Tibial artery (tissue), 4 donors: Measurements from ENCODE around the gene RBFA.

ENCODE experiments used
- DNase-seq, 2 donors: peaks; one replicate each; pipeline ENCODE4 v3.0.0-alpha.2; 2019
- H3K27ac ChIP-seq, 2 donors: fragments of 200-600 bp; sonication (generic) in 1 of 2; 1 replicate in 1 of 2; 2 replicates in 1 of 2; pipeline ENCODE4 v1.5.1; 2018 to 2019; ENCODE audit warnings: mild to moderate bottlenecking in 1 of 2
- H3K27me3 ChIP-seq, 2 donors: fragments of 200-600 bp; sonication (generic) in 1 of 2; one replicate each; pipeline versions ENCODE4 v1.5.1 to v1.6.0; 2016 to 2019
- H3K36me3 ChIP-seq, 3 donors: fragments of 200-600 bp; sonication (generic) in 2 of 3; one replicate each; pipeline ENCODE4 v1.5.1; 2016 to 2019; ENCODE audit warnings: mild to moderate bottlenecking in 2 of 3
- H3K4me1 ChIP-seq, 4 donors: fragments of 200-600 bp; sonication (generic) in 2 of 4; 1 replicate in 3 of 4; 2 replicates in 1 of 4; pipeline ENCODE4 v1.5.1; 2016 to 2019
- H3K4me3 ChIP-seq, 2 donors: fragments of 200-600 bp; sonication (generic) in 1 of 2; 1 replicate in 1 of 2; 2 replicates in 1 of 2; pipeline ENCODE4 v1.5.1; 2018 to 2019; ENCODE audit warnings: mild to moderate bottlenecking in 2 of 2
- H3K9me3 ChIP-seq, 3 donors: fragments of 200-600 bp; sonication (generic) in 1 of 3; one replicate each; pipeline ENCODE4 v1.5.1; 2016 to 2019
- CTCF ChIP-seq, 2 experiments: fragments of 200-600 bp in 1 of 2; fragments of 450-650 bp in 1 of 2; IDR thresholded peaks; one replicate each; pipeline ENCODE4 v1.5.1; 2017 to 2019; ENCODE audit warnings: antibody characterized with exemption in 2 of 2, mild to moderate bottlenecking in 1 of 2, moderate library complexity in 1 of 2
- intact Hi-C: fragments of 100-400 bp; cut with DNase I; formaldehyde crosslinking; loops from one replicate; pipeline ENCODE4 v1.15.0; 2023; ENCODE audit warnings: low total_unique reads

The RBFA gene

GRCh38 chr18:80067321-80067720, 33.1 kb downstream of the RBFA start:
- no peak for DNase-seq
- no peaks in the 10 kb centered on the region for H3K27me3 ChIP-seq
- H3K4me3 ChIP-seq, result no peak overlapping the region
- TF ChIP-seq CTCF (IDR thresholded peaks at IDR 0.05), result no peak
- H3K36me3 ChIP-seq, result no peaks in the 10 kb centered on the region
- intact Hi-C loops, result no loop called here
- H3K9me3 ChIP-seq, result peaks cover 0 to under 1% (median 0%) of the 10 kb centered on the region in 3 donors
- no peak overlapping the region for H3K27ac ChIP-seq
- H3K4me1 ChIP-seq, result no peaks in the 10 kb centered on the region

DNA sequence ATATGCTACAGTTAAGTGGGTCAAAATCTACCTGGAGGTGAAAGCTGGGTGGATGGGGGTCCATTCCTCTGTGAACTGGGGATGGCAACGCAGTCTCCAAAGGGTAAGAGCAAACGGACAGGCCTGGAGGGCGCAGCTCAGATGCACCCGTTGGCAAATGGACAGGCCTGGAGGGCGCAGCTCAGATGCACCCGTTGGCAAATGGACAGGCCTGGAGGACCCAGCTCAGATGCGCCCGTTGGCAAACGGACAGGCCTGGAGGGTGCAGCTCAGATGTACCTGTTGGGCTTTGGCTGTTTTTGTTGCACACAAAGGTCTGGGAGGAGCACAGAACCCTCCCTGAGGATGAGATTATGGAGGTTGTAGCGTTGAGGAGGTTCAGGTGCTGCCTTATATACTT, 33.7 kb downstream of the RBFA start:
- no peak for TF ChIP-seq CTCF (IDR thresholded peaks at IDR 0.05)
- H3K9me3 ChIP-seq, result no peaks in the 10 kb centered on the region
- intact Hi-C loops, result no loop called here

GRCh38 chr18:80068571-80069272, 34.5 kb downstream of the RBFA start:
- H3K27me3 ChIP-seq, result no peaks in the 10 kb centered on the region
- intact Hi-C loops, result no loop called here
- H3K4me1 ChIP-seq, result no peaks in the 10 kb centered on the region
- peaks cover 0 to 4% (median under 1%) of the 10 kb centered on the region in 3 donors for H3K36me3 ChIP-seq
- no peak overlapping the region for H3K4me3 ChIP-seq
- TF ChIP-seq CTCF (IDR thresholded peaks at IDR 0.05), result no peak
- no peak overlapping the region for H3K27ac ChIP-seq
- no peaks in the 10 kb centered on the region for H3K9me3 ChIP-seq
- DNase-seq, result no peak

More for the DNA sequence above, 33.7 kb downstream of the RBFA start:
- H3K36me3 ChIP-seq, result no peaks in the 10 kb centered on the region
- H3K27me3 ChIP-seq, result no peaks in the 10 kb centered on the region
- no peak for DNase-seq
- no peaks in the 10 kb centered on the region for H3K4me1 ChIP-seq
- H3K4me3 ChIP-seq, result no peak overlapping the region
- H3K27ac ChIP-seq, result no peak overlapping the region

DNA sequence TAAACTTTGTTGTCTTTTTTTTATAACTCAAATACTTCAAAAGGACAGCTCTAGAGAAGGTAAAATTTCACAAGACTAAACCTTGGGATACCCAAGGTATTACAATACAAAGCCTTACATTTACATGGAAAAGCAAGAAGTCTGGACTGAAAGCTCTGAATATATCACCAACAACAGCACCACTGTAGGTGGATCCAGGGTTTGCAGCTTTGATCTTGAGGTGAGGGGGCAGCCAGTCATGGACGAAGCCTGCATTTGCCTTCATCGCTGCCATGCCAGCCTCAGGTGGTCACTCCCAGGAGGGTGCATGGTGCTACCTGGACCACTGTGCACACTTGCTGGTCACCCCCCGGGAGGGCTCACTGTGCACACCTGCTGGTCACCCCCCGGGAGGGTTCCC, 36.6 kb downstream of the RBFA start:
- Histone ChIP-seq H3K27ac (no peak overlapping the region), H3K4me3 (no peak overlapping the region), H3K36me3 (peaks cover 0 to 14% (median 7%) of the 10 kb centered on the region in 3 donors), H3K4me1 (no peaks in the 10 kb centered on the region), H3K9me3 (no peaks in the 10 kb centered on the region), H3K27me3 (no peaks in the 10 kb centered on the region)
- no peak for DNase-seq
- TF ChIP-seq CTCF (IDR thresholded peaks at IDR 0.05), result no peak
- intact Hi-C loops, result no loop called here

GRCh38 chr18:80074183-80074582, 39.9 kb downstream of the RBFA start:
- intact Hi-C loops, result no loop called here
- H3K9me3 ChIP-seq, result no peaks in the 10 kb centered on the region
- H3K27ac ChIP-seq, result no peak overlapping the region
- no peaks in the 10 kb centered on the region for H3K4me1 ChIP-seq
- no peak overlapping the region for H3K4me3 ChIP-seq
- DNase-seq, result no peak
- H3K36me3 ChIP-seq, result peaks cover 0 to 20% (median 7%) of the 10 kb centered on the region in 3 donors
- H3K27me3 ChIP-seq, result no peaks in the 10 kb centered on the region
- TF ChIP-seq CTCF (IDR thresholded peaks at IDR 0.05), result no peak
